K562 (cell line): ENCODE results near the gene FBXL13. TPM values are rescaled to one million over a fixed set of nuclear protein-coding genes. Genes with fewer than 3 reads are reported as not detected.
A peak's percentile ranks its signal among the peaks of the same experiment; 100 is the strongest.

Experiments
- ARID1B ChIP-seq: fragments of 450-650 bp; IDR thresholded peaks from 2 replicates; pipeline ENCODE4 v1.6.1; 2016; ENCODE audit warnings: antibody characterized with exemption, mild to moderate bottlenecking, inconsistent platforms
- CBFA2T3 ChIP-seq: fragments of 450-650 bp; IDR thresholded peaks from 2 replicates; pipeline ENCODE4 v1.6.1; 2017
- DACH1 ChIP-seq: fragments of 450-650 bp; IDR thresholded peaks from 2 replicates; pipeline ENCODE4 v1.6.1; 2018; ENCODE audit not compliant: partially characterized antibody
- ELF4 ChIP-seq: fragments of 450-650 bp; formaldehyde crosslinking; IDR thresholded peaks from 2 replicates; pipeline ENCODE4 v1.4.0; 2022; ENCODE audit warnings: missing genetic modification characterization
- GTF2E2 ChIP-seq: fragments of 200-800 bp; sonication (Bioruptor generic); IDR thresholded peaks from 2 replicates; pipeline ENCODE4 v1.6.1; 2016; ENCODE audit warnings: missing genetic modification characterization, missing compliant biosample characterization
- HMGN3 ChIP-seq: IDR thresholded peaks from 2 replicates; pipeline ENCODE4 v1.6.1; 2011; ENCODE audit warnings: borderline replicate concordance, low read depth, mild to moderate bottlenecking, mixed read lengths, low read length; ENCODE audit not compliant: insufficient read length; ENCODE audit errors: extremely low read depth
- LEF1 ChIP-seq: fragments of 450-650 bp; IDR thresholded peaks from 2 replicates; pipeline ENCODE4 v1.6.1; 2016; ENCODE audit warnings: mild to moderate bottlenecking
- MECOM ChIP-seq: fragments of 250-450 bp; sonication (Bioruptor Pico); IDR thresholded peaks from 2 replicates; pipeline ENCODE4 v1.8.0; 2022; ENCODE audit warnings: inconsistent platforms
- NEUROD1 ChIP-seq: fragments of 150-350 bp; IDR thresholded peaks from 2 replicates; pipeline ENCODE4 v1.6.1; 2014; ENCODE audit warnings: borderline replicate concordance, low read length, low read depth; ENCODE audit not compliant: partially characterized antibody
- OTX1 ChIP-seq: fragments of 450-650 bp; formaldehyde crosslinking; IDR thresholded peaks from 2 replicates; pipeline ENCODE4 v1.4.0; 2022; ENCODE audit warnings: mild to moderate bottlenecking
- SMAD4 ChIP-seq: fragments of 250-450 bp; sonication (Bioruptor Pico); conservative IDR thresholded peaks from 2 replicates; pipeline ENCODE4 v1.8.0; 2021; ENCODE audit warnings: inconsistent platforms, mild to moderate bottlenecking, moderate library complexity
- SMARCB1 ChIP-seq: IDR thresholded peaks from 2 replicates; pipeline ENCODE4 v1.6.1; 2011; ENCODE audit warnings: improper control_type of control experiment, low read depth; ENCODE audit not compliant: insufficient read length
- TSC22D4 ChIP-seq: fragments of 450-650 bp; IDR thresholded peaks from 2 replicates; pipeline ENCODE4 v1.6.1; 2016; ENCODE audit warnings: missing genetic modification characterization, missing biosample characterization, control low read depth
- polyA plus RNA-seq, 8 experiments: library from polyadenylated mRNA; depleted of rRNA in 4 of 8; stranded (reverse) in 5 of 8; unstranded in 3 of 8; fragments of >200 nt; fragmentation: Nextera tagmentation in 2 of 8; fragmentation: Illumina TruSeq in 1 of 8; extraction: Ambion mirVana in 2 of 8; extraction: Trizol in 1 of 8; gene quantifications; 2 replicates each; pipeline versions ENCODE4 v1.2.1 to v1.2.3, GENCODE V29; 2011 to 2014; ENCODE audit warnings: inconsistent platforms in 1 of 8, missing spikeins in 1 of 8
- total RNA-seq, 7 experiments: library from RNA; depleted of rRNA in 6 of 7; stranded (reverse); fragments of >200 nt in 6 of 7; fragmentation: Illumina TruSeq in 2 of 7; extraction: Trizol in 2 of 7; gene quantifications; 2 replicates each; pipeline versions ENCODE4 v1.2.1 to v1.2.3, GENCODE V29; 2011 to 2021; ENCODE audit warnings: low replicate concordance in 1 of 7
- TF ChIP-seq, protein P1 (sequence below): IDR thresholded peaks from 2 replicates; pipeline ENCODE4 v1.6.1; 2012; ENCODE audit warnings: low read depth, low read length, improper control_type of control experiment, borderline replicate concordance
- TF ChIP-seq, protein P2 (sequence below): fragments of 250-450 bp; sonication (Bioruptor Pico); IDR thresholded peaks from 2 replicates; pipeline ENCODE4 v1.8.0; 2021; ENCODE audit warnings: borderline replicate concordance, mild to moderate bottlenecking, moderate library complexity; ENCODE audit not compliant: poor library complexity, severe bottlenecking
- TF ChIP-seq, protein P3 (sequence below): sonication (generic); formaldehyde crosslinking; IDR thresholded peaks from 2 replicates; pipeline ENCODE4 v1.8.1; 2023; ENCODE audit warnings: mild to moderate bottlenecking, missing genetic modification reagents
- TF ChIP-seq, protein P4 (sequence below), 2 experiments: fragments of 450-650 bp; IDR thresholded peaks; 2 replicates each; pipeline ENCODE4 v1.6.1; 2018; ENCODE audit warnings: mild to moderate bottlenecking in 2 of 2, low read depth in 1 of 2; ENCODE audit not compliant: partially characterized antibody in 2 of 2
- TF ChIP-seq, protein P5 (sequence below): fragments of 450-650 bp; IDR thresholded peaks from 2 replicates; pipeline ENCODE4 v1.6.1; 2016

FBXL13 gene
- total and polyA plus RNA-seq, 9 of the 15 experiments (the other 6 are each of a cell fraction or from before 2014, with no cell fraction given) = 16.3 to 55.0 (median 25.4) TPM

DNA sequence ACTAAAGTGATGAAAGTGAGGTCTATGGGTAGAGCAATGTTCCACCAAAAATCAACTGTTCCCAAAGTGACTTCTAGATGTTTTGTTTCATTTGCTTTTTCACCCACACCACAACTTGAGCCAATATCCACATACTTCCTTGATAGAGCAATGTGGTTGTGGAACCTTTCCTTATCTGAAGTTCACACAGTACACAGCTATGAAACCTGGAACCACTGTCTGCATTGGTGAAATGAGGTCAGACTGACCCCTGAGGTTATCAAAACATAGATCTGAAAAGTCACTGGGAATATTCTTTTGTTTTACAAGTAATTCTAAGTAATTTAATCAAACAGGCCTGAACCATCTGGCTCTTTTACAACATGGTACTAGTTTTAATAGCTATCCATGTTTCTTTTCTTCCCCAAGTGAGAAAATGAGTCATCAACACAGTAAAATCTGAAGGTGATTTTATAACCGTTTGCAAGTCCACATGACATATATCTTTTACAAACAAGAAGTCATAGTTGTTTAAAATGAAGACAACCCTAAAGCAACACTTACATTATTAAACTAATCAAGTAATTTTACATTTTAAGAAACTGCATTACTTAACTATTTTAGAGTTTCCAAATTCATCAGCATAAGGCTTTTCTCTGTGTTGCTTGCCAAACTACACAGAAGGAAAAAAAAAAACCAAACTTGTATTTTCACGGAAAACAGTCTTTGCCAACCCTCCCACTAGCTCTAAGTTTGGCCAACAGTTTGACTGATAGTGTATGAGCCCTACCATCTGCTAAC lies 81.5 kb downstream of the FBXL13 start (continued):
- TF ChIP-seq NEUROD1 (peak; percentile 83), ARID1B (peak; percentile 98), DACH1 (peak; percentile 58), ELF4 (CRISPR knock-in tag) (peak; percentile 90), CBFA2T3 (peak; percentile 96), SMAD4 (CRISPR knock-in tag) (peak; percentile 94), LEF1 (peak; percentile 93), MECOM (CRISPR knock-in tag) (0 out of 2 replicates have a peak, but pooled peaks have one; percentile 5), OTX1 (CRISPR knock-in tag) (0 out of 2 replicates have a peak, but pooled peaks have one; percentile 51), SMARCB1 (peak; percentile 61), GTF2E2 (tag) (peak; percentile 40; the same call in 1 of the 2 replicates), TSC22D4 (no peak), HMGN3 (peak; percentile 77)
- TF ChIP-seq, protein P1, sequence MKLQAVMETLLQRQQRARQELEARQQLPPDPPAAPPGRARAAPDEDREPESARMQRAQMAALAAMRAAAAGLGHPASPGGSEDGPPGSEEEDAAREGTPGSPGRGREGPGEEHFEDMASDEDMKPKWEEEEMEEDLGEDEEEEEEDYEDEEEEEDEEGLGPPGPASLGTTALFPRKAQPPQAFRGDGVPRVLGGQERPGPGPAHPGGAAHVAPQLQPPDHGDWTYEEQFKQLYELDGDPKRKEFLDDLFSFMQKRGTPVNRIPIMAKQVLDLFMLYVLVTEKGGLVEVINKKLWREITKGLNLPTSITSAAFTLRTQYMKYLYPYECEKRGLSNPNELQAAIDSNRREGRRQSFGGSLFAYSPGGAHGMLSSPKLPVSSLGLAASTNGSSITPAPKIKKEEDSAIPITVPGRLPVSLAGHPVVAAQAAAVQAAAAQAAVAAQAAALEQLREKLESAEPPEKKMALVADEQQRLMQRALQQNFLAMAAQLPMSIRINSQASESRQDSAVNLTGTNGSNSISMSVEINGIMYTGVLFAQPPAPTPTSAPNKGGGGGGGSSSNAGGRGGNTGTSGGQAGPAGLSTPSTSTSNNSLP = peak; percentile 97
- TF ChIP-seq, protein P2, sequence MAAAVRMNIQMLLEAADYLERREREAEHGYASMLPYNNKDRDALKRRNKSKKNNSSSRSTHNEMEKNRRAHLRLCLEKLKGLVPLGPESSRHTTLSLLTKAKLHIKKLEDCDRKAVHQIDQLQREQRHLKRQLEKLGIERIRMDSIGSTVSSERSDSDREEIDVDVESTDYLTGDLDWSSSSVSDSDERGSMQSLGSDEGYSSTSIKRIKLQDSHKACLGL (CRISPR knock-in tag) = no peak
- TF ChIP-seq, protein P3, sequence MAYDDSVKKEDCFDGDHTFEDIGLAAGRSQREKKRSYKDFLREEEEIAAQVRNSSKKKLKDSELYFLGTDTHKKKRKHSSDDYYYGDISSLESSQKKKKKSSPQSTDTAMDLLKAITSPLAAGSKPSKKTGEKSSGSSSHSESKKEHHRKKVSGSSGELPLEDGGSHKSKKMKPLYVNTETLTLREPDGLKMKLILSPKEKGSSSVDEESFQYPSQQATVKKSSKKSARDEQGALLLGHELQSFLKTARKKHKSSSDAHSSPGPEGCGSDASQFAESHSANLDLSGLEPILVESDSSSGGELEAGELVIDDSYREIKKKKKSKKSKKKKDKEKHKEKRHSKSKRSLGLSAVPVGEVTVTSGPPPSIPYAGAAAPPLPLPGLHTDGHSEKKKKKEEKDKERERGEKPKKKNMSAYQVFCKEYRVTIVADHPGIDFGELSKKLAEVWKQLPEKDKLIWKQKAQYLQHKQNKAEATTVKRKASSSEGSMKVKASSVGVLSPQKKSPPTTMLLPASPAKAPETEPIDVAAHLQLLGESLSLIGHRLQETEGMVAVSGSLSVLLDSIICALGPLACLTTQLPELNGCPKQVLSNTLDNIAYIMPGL (CRISPR knock-in tag) = no peak
- TF ChIP-seq, protein P4, sequence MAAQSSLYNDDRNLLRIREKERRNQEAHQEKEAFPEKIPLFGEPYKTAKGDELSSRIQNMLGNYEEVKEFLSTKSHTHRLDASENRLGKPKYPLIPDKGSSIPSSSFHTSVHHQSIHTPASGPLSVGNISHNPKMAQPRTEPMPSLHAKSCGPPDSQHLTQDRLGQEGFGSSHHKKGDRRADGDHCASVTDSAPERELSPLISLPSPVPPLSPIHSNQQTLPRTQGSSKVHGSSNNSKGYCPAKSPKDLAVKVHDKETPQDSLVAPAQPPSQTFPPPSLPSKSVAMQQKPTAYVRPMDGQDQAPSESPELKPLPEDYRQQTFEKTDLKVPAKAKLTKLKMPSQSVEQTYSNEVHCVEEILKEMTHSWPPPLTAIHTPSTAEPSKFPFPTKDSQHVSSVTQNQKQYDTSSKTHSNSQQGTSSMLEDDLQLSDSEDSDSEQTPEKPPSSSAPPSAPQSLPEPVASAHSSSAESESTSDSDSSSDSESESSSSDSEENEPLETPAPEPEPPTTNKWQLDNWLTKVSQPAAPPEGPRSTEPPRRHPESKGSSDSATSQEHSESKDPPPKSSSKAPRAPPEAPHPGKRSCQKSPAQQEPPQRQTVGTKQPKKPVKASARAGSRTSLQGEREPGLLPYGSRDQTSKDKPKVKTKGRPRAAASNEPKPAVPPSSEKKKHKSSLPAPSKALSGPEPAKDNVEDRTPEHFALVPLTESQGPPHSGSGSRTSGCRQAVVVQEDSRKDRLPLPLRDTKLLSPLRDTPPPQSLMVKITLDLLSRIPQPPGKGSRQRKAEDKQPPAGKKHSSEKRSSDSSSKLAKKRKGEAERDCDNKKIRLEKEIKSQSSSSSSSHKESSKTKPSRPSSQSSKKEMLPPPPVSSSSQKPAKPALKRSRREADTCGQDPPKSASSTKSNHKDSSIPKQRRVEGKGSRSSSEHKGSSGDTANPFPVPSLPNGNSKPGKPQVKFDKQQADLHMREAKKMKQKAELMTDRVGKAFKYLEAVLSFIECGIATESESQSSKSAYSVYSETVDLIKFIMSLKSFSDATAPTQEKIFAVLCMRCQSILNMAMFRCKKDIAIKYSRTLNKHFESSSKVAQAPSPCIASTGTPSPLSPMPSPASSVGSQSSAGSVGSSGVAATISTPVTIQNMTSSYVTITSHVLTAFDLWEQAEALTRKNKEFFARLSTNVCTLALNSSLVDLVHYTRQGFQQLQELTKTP (IDR thresholded peaks at IDR 0.05; ENCODE audit: low read depth in 1 of 2, partially characterized antibody in 2 of 2) = peak in 1 of 2 experiments; percentile 86
- TF ChIP-seq, protein P5, sequence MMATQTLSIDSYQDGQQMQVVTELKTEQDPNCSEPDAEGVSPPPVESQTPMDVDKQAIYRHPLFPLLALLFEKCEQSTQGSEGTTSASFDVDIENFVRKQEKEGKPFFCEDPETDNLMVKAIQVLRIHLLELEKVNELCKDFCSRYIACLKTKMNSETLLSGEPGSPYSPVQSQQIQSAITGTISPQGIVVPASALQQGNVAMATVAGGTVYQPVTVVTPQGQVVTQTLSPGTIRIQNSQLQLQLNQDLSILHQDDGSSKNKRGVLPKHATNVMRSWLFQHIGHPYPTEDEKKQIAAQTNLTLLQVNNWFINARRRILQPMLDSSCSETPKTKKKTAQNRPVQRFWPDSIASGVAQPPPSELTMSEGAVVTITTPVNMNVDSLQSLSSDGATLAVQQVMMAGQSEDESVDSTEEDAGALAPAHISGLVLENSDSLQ = peak; percentile 29; the same call in 1 of the 2 replicates
